GM13977 (cell line): ENCODE measurements around the gene MEF2D.

Experiments
- DNase-seq: peaks from one replicate; pipeline ENCODE4 v3.0.0; 2012; ENCODE audit warnings: low spot score
- in situ Hi-C: fragments of 300-500 bp; cut with MboI; formaldehyde crosslinking; loops from one replicate; pipeline ENCODE4 v1.12.0; 2022; ENCODE audit warnings: low sequenced_read_pairs, low pct_unique_long_range_greater_than_20kb, mixed read lengths, inconsistent platforms; ENCODE audit not compliant: unreplicated experiment
- TF ChIP-seq, protein P1 (sequence below): IDR thresholded peaks from 2 replicates; pipeline ENCODE4 v1.5.1; 2012; ENCODE audit warnings: mild to moderate bottlenecking, control low read depth; ENCODE audit not compliant: insufficient read depth; ENCODE audit errors: extremely low read depth, missing control alignments

Gene MEF2D

GRCh38 chr1:156476501-156477298, 23.9 kb downstream of the MEF2D start:
- TF ChIP-seq, protein P1, sequence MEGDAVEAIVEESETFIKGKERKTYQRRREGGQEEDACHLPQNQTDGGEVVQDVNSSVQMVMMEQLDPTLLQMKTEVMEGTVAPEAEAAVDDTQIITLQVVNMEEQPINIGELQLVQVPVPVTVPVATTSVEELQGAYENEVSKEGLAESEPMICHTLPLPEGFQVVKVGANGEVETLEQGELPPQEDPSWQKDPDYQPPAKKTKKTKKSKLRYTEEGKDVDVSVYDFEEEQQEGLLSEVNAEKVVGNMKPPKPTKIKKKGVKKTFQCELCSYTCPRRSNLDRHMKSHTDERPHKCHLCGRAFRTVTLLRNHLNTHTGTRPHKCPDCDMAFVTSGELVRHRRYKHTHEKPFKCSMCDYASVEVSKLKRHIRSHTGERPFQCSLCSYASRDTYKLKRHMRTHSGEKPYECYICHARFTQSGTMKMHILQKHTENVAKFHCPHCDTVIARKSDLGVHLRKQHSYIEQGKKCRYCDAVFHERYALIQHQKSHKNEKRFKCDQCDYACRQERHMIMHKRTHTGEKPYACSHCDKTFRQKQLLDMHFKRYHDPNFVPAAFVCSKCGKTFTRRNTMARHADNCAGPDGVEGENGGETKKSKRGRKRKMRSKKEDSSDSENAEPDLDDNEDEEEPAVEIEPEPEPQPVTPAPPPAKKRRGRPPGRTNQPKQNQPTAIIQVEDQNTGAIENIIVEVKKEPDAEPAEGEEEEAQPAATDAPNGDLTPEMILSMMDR = no peak
- DNase-seq = no peak
- in situ Hi-C loops = no loop called here

DNA sequence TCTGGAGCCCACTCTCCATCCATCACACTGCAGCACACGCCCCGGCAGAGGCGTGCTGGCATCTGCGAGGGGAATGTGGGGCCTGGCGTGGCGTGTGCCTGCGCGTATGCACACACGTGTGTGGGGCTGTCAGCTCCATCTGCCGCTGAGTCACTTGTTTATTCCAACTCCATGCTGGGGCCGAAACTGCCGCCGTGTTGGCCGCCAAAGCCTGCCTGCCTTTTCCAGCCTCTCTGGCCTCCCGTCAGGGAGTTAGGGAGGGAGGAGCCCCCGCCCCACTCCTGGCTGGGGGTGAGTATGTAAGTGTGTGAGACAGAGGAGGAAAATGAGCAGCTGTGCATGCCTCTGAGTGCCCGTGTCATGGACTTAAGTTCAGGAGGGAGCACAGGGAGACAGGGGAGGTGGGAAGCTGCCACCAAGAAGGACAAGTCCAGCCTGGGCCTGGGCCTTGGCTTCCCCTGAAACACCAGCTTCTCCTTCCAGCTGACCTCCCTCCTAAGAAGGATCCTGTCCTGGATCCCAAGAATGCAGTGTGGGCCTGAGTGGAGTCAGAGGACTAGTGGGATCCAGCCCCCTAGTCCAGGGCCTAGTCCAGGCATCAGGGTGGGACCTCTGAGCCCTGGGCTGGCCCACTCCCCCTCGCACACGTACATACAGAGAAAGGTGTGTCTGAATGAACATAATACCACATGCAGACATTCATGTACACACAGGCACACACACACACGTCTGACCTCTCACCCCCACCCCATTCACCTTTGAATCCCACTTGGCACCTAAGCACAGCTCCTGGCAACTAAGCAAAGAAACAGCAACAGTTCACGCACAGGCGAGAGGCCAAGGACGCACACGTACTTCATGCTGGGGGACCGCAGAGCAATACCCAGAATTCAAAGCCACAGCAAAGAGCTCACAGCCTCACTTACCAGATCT, 24.7 kb downstream of the MEF2D start:
- in situ Hi-C loops = no loop called here
- DNase-seq = no peak
- TF ChIP-seq, protein P1 = no peak

DNA sequence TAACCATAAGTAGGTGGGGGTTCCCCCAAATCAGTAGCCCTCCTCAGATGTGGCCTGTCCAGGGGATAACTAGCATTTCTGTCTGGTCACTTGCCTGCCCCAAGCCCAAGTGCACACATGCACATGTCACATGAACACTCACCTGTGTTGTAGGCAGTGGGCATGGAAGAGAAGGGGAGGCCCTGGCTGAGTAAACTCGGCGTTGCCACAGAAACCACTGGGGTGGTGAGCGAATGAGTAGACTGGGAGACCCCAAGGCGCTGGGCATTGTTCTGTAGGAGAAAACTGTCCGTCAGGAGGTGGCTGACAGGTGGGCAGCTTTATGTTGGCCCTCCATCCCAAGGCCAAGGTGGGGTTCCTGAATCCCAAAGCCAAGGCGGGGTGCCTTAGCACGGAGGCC, 25.6 kb downstream of the MEF2D start:
- in situ Hi-C loops = no loop called here
- TF ChIP-seq, protein P1 = no peak
- no peak for DNase-seq

GRCh38 chr1:156471496-156472490, 28.8 kb downstream of the MEF2D start:
- TF ChIP-seq, protein P1 = no peak
- DNase-seq = no peak
- in situ Hi-C loops = no loop called here

DNA sequence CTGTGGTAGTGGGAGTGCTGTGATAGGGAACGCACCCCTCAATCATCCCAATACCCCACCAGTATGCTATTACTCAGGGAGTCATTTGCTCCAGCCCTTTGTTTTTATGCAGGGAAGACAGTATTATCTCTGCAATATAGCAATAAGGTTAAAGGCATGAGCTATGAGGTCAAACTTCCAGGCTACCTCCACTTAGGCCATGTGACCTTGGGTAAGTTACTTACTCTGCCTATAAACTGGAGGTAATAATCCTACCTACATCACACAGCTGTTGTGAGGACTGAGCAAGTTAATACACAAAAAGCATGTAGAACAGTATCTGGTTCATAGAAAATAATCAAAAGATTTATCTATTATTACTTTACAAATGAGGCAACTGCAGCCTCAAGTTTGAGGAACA, 30.1 kb downstream of the MEF2D start:
- TF ChIP-seq, protein P1 = no peak
- in situ Hi-C loops = no loop called here
- no peak for DNase-seq
